HG03025 (cell line): ENCODE measurements around the gene TRIM2.

Source experiments
- ATAC-seq: cut with Tn5 transposase; IDR thresholded peaks from one replicate; pipeline ENCODE4 v1.9.1; 2021; ENCODE audit warnings: mild to moderate bottlenecking, moderate library complexity; ENCODE audit not compliant: unreplicated experiment, low FRiP score

TRIM2 gene

GRCh38 chr4:153220682-153221395 is 16.6 kb downstream of the TRIM2 start:
- no peak for ATAC-seq

- ATAC-seq = peak; percentile 39
Observed at GRCh38 chr4:153221783-153222706, 17.8 kb downstream of the TRIM2 start.

GRCh38 chr4:153222707-153223426 is 18.6 kb downstream of the TRIM2 start:
- ATAC-seq = peak; percentile 58

DNA sequence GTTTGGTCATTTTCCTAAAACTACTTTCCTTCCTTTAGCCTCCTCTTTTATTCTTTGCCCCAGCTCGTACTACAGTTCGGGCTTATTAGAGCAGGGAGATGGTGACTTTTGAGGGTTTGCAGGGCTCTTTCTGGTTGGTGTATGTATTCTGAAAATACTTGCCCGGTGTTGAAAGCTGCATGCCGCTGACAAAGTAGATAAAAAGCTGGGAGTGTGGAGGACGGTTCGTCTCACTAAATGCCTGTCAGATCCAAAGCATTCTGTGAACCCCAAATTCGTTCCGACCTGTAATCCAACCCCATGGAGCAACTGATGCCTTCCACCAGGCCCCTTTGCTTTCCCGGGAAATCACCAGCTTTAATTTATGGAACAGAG is 19.2 kb downstream of the TRIM2 start:
- ATAC-seq = no peak

DNA sequence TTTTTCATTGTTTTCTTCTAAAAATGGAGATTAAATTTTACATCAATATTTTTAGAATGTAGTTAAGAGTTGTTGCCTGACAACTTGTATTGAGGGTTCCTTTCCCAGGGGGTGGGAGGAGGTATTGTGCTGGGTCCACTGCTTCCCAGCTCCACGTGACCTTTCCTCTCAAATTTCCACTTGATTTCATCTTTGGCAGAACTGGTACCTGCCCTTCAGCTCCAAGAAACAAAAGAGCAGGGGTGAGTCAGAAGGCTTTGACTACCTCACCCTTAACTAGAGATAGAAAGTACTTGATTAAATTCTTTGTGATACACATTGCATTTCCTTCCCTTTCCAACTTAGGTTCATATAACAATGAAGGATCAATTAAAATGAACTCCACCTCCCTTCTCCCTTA is 19.7 kb downstream of the TRIM2 start:
- ATAC-seq = no peak

DNA sequence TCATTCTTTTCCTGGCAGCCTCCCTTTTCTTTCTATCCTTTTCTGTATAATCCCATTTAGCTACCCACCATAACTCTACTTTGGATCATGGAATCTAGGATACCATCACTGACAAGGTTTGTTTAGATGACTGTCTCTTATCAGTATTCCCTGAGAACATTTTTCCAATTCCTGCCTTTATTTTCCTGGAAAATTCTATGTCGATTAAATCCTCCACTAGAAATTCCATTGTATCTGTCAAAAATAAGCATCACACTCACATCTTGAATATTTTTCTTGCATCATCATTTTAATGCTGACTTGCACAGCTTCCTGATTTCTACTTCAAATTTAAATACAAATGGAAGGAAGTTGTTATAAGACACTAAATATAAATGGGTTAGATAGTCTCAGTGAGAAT is 20.2 kb downstream of the TRIM2 start:
- no peak for ATAC-seq

DNA sequence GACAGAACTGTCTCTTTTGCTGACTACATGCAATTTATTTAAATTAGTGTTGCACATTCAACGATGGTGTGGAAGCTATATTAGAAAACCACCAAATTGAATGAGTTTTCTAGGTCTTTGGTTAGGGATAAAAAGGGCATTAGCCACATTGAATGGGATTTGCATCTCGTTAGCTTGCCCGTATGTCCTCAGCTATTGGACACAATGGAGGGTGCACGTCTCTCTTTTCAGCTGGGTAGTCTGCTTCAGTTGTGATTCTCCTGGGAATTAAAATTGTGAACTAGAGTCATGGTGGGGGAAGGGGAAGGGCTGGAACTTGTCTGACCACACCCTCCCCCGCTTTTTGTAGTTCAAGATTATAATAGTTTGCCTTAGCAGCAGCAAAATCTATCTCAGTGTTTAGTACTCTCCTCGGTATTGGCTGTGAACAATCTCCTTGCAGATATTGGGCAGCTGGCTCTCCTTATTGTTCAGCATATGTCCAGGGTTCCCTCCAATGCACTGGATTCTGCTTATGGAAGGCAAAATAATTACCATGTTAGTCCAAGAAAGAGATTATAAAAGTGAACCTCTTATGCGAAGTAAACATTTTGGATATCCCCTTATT is 23.3 kb downstream of the TRIM2 start:
- no peak for ATAC-seq

- no peak for ATAC-seq
Observed at GRCh38 chr4:153228512-153229140, 24.4 kb downstream of the TRIM2 start.

GRCh38 chr4:153229545-153229944 is 25.3 kb downstream of the TRIM2 start:
- ATAC-seq = no peak

DNA sequence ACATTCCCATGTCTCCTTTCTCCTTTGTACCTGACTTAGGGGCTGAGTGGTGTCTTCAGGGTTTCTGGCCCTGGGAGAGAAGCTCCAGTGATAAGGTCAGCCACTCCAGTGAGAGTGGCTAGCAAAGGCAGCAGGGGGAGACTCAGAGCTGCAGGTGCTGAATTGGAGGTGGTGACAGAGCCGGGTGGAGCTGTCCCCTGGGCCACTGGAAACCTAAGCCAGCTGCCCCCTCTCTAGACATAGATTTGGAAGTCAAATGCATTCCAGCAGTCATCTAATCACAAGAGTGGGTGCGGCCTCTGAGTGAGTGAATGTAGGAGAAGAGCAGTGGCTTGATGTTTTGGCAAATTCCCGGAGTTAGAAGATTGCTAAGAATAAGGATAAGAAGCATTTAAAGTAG is 28.5 kb downstream of the TRIM2 start:
- ATAC-seq = no peak

DNA sequence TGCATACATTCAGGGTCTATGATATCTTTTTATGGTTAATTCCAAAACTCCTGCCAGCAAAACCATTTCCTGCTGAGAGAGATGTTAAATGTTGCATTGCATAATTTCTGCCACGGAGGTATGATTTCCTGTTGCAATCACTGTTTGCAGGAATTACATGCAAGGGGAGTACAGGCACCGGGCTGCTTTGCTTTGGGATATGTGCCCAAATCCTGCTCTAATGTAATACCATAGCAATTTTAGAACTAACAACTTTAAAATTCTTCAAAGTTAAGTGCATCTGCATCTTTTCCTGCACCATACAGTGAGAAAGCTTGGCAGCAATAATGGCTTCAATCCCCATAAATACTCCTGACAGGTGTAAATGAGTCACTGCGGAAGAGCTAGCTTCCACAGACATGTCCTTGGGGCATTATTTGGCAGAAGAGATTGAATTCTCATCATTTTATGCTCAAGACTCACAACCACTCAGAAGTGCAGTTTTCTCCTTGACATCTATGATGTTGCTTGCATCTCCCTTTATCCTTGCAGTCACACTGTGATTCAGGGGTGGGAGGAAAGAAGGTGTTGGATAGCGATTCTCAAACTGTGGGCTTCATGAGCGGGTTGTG is 29.6 kb downstream of the TRIM2 start:
- no peak for ATAC-seq

DNA sequence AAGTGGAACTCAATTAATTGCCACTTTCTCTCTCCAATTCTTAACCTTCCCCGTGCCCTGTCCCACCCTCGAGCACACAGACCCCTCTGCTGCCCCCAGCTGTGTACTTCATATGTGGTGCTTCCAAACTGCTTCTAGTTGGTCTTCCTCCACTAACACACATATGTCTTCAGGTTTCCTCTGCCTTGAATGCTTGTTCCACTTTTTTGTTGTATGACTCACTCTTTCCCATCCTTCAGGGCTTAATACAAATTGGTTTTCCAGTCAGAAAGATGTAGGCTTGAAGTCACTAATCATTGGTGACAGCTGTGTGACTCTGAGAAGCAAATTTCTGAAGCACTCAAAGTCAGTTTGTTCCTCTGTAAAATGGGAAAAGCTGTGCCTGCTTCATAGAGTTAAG is 30.6 kb downstream of the TRIM2 start:
- ATAC-seq = no peak

DNA sequence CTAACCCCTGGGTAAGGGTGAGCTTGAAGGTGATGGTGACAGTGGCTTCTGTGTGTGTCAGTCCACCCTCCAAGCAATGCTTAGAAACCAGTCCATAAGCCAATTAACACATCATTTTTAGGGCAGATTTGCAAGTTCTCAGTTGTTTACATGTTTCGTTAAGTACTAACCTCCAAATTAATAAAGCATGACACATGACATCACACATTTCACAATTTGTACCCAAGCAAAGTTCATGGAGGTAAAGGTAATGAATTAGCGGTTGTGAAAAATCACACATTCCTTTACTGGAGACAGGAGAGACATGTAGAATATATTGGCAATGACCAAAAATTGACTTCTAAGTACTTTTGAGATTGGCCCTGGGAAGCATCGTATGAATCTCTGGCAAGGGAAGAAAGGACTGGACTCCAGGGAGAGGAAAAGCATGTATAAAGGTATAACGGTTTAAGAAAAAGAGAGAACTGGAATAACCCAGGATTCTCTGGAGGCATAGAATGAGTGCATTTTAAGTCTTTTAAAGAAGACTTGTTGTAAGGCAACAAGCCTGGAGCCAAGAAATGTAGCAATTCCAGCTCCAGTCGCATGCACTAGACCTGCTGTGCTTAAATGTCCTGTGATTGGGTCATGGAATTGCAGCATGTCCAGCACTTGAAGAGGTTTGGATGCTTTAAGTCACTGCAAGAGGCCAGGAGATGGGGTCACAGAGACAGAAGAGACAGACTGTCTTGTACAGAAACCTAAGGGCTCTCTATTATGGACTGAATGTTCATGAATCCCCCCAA is 34.1 kb downstream of the TRIM2 start:
- ATAC-seq = no peak

- ATAC-seq = no peak
Observed at GRCh38 chr4:153239409-153239808, 35.2 kb downstream of the TRIM2 start.

- ATAC-seq = no peak
Observed at GRCh38 chr4:153241295-153241694, 37.1 kb downstream of the TRIM2 start.

DNA sequence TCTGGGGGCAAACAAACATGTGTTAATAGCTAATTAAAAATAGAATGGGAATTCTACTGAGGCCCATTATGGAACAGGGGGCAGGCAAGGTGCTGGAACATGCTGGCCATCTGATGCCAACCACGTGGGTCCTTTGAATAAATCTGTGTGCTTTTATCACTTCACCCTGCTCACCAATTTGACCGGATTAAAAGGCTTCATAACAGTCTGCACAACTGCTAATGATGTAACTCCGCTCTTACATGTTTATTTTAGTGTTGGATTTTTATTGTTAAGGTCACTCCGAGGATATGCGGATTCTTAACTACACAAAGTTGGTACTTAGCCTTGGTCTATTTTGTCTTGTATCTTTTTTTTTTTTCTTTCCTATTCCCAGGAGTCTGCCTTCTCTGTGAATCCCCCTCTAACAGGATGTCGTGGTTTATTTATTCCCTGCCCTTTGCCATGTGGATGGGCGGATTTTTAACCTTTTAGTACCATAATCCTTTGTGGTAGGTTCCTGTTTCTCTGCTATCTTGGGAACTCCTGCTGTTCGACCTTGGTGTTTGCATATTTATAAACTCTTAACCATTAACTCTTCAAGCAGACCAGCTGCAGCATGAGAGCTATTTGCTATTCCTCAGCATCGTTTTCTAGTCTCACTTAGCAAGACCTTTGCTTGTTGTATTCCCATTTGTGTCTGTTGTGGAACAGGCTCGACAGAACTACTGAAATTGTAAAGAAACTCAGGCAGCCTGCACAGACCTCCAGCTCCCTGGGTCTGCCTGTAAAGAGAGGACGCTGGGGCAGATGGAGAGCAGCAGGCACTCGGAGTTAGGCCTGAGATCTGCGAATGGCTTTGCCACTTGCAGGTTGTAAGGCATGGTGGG is 38.0 kb downstream of the TRIM2 start:
- no peak for ATAC-seq

GRCh38 chr4:153242839-153243324 is 38.6 kb downstream of the TRIM2 start:
- ATAC-seq = no peak

- no peak for ATAC-seq
Observed at GRCh38 chr4:153243468-153243867, 39.2 kb downstream of the TRIM2 start.
